ENCODE measurements around the gene MMP1.

The MMP1 gene

DNA sequence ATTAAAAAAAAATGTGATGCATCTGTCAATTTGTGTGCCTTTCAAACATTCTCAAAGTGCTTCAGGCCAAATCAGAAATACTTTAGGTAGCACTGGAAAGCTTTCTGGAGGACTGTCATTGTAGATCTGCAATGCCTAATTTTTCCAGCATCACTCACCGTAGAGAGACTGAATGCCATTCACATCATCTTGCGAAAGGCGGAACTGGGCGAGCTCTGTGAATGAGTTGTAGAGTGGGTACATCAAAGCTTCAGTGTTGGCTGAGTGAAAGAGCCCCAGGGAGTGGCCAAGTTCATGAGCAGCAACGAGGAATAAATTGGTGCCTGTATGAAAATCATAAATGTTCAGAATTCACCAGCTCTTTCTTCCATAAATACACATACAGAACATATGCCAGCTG lies 21.5 kb downstream of the MMP1 start:
- CTCF ChIA-PET = interaction anchor here (0.8 to 1.8 kb wide), 5 partner anchors 9 to 165 kb away, joined by 3 to 6 read pairs (median 3); no protein-coding TSS in a partner anchor
- H3K4me3 ChIP-seq (ENCODE audit: low read depth, low read length) = no peak overlapping the region
- POLR2A ChIA-PET = no interaction called here
- TF ChIP-seq, protein P1, sequence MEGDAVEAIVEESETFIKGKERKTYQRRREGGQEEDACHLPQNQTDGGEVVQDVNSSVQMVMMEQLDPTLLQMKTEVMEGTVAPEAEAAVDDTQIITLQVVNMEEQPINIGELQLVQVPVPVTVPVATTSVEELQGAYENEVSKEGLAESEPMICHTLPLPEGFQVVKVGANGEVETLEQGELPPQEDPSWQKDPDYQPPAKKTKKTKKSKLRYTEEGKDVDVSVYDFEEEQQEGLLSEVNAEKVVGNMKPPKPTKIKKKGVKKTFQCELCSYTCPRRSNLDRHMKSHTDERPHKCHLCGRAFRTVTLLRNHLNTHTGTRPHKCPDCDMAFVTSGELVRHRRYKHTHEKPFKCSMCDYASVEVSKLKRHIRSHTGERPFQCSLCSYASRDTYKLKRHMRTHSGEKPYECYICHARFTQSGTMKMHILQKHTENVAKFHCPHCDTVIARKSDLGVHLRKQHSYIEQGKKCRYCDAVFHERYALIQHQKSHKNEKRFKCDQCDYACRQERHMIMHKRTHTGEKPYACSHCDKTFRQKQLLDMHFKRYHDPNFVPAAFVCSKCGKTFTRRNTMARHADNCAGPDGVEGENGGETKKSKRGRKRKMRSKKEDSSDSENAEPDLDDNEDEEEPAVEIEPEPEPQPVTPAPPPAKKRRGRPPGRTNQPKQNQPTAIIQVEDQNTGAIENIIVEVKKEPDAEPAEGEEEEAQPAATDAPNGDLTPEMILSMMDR (IDR thresholded peaks at IDR 0.05; ENCODE audit: insufficient read depth, low read length, missing control alignments) = no peak
- DNase-seq (ENCODE audit: low read depth, low spot score) = no peak

DNA sequence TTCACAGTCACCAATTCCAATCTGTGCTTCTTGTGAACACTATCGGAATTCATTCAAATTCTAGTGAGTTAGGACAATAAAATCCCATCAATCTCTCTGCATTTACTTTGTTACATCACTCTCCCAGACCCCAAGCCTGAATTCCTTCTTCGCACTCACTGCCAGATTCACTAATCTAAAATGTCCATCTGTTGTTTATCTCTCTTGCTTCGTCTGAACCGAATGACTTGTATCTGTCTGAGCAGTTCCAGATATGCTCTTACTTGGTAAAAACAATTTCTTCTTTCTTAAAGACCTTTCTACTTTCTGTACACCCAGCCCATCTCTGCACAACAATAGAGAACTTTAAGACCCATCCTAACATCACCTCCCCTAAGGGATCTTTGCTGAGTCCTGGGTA lies 24.6 kb downstream of the MMP1 start:
- no peak for DNase-seq (ENCODE audit: low read depth, low spot score)
- CTCF ChIA-PET = interaction anchor here (1.6 kb wide), 1 partner anchor 12 kb away, joined by 7 read pairs; no protein-coding TSS in a partner anchor
- H3K4me3 ChIP-seq (ENCODE audit: low read depth, low read length) = no peak overlapping the region
- TF ChIP-seq, protein P1 (IDR thresholded peaks at IDR 0.05; ENCODE audit: insufficient read depth, low read length, missing control alignments) = no peak
- POLR2A ChIA-PET = no interaction called here

DNA sequence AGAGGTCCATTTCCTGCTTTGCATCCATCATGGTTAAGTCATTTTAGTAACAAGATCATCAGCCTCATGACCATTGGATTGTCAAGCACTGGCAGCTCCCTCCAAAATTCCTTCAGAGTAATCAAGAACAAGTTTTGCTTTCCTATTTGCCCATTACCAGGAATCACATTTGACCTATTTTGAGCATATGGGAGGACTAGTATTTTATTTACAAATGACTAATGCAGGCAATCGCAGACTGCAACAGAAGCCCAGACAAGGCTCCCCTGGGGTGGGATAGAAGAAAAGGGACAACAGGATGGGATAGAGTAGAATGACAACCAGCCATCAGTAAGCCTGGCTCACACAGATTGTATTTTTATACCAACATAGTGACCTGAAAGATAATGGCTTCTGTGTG lies 26.6 kb downstream of the MMP1 start:
- TF ChIP-seq, protein P1 (IDR thresholded peaks at IDR 0.05; ENCODE audit: insufficient read depth, low read length, missing control alignments) = no peak
- no peak overlapping the region for H3K4me3 ChIP-seq (ENCODE audit: low read depth, low read length)
- ChIA-PET CTCF (interaction anchor here (1.4 to 1.6 kb wide), 2 partner anchors 10 to 38 kb away, joined by 4 to 5 read pairs; partner anchors contain the start of gene MMP10), POLR2A (no interaction called here)
- DNase-seq (ENCODE audit: low read depth, low spot score) = no peak

DNA sequence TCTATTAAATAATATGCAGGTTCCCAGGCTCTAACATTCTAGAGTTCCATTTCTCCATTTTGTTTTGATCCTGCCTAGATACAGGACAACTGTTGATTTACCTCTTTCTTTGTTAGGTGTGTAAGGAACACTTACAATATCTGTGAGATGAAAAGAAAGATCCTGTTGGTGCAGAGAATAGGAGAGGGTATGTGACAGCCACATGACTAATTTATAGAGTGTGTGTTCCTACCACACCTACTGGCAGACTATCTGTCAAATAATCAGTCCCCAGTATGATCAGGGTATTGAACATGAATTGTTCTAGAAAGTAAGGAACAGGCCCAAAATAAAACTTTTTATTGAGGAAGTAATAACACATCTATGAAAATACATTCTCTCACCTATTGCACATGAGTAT lies 27.8 kb downstream of the MMP1 start:
- DNase-seq (ENCODE audit: low read depth, low spot score) = no peak
- TF ChIP-seq, protein P1 (IDR thresholded peaks at IDR 0.05; ENCODE audit: insufficient read depth, low read length, missing control alignments) = no peak
- ChIA-PET CTCF (no interaction called here), POLR2A (no interaction called here)
- no peak overlapping the region for H3K4me3 ChIP-seq (ENCODE audit: low read depth, low read length)

DNA sequence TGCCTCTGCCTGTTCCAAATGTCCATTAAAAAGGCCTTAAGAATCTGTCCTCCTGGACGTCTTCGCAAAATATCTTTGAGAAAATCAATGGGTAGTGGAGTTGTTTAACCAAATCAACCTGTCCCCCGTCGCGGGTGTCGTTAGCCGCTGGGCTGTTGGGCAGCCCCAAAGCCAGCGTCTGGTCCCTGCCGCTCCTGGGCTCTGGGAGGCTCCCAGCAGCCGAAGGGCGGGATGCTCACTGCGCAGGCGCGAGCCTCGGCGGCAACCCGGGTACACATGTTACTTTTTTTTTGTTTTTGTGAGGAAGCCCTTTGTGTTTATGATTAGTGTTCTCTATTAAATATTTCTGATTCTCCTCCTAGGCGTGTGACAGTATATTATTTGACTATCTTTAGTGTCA lies 30.2 kb downstream of the MMP1 start:
- H3K4me3 ChIP-seq (ENCODE audit: low read depth, low read length) = no peak overlapping the region
- DNase-seq (ENCODE audit: low read depth, low spot score) = no peak
- ChIA-PET CTCF (interaction anchor here (1.1 kb wide), 1 partner anchor 13 kb away, joined by 3 read pairs; the partner anchor contains the start of gene MMP10), POLR2A (no interaction called here)
- TF ChIP-seq, protein P1 (IDR thresholded peaks at IDR 0.05; ENCODE audit: insufficient read depth, low read length, missing control alignments) = no peak

DNA sequence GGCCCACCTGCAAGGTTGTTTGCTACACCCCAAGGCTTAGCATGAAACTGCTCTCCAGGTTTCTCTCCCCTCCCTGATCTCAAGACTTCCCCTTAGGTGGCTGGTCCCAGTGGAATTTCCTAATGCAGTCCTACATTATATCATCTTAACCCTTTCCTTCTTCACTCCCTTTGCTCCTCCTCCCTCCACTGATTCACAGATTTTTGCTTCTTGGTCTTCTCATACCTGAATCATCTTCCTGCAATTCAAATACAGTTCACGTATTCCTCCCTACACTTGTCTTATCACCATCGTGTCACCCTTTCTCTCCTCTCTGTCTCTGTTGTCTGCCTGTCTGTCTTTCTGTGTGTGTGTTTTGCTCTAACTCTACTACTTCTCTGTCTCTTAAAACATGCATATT lies 34.5 kb downstream of the MMP1 start:
- ChIA-PET POLR2A (no interaction called here), CTCF (no interaction called here)
- no peak for DNase-seq (ENCODE audit: low read depth, low spot score)
- H3K4me3 ChIP-seq (ENCODE audit: low read depth, low read length) = no peak overlapping the region
- TF ChIP-seq, protein P1 (IDR thresholded peaks at IDR 0.05; ENCODE audit: insufficient read depth, low read length, missing control alignments) = no peak
